ENCODE data around the gene SH3BP5.
"Not testable (repeated sequence)": the region's sequence is repeated elsewhere in the genome, so short reads cannot be mapped to it uniquely, and the experiment has no call there.

DNA sequence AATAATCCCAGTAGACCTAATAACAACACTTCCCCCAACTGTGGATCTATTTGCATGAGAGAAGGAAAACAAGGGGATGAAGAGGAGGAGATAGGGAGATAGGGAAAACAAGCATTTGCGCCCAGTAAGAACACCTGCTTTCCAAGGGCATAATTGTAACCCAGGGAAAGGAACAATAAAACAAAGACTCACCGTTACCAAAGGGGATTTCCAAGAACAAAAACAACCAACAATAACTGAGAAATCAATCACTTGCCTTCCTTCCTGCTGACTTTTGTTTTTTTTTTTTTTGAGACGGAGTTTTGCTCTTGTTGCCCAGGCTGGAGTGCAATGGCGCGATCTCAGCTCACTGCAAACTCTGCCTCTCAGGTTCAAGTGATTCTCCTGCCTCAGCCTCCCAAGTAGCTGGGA lies 24.3 kb upstream of the SH3BP5 start:
- TF ChIP-seq, protein P1, sequence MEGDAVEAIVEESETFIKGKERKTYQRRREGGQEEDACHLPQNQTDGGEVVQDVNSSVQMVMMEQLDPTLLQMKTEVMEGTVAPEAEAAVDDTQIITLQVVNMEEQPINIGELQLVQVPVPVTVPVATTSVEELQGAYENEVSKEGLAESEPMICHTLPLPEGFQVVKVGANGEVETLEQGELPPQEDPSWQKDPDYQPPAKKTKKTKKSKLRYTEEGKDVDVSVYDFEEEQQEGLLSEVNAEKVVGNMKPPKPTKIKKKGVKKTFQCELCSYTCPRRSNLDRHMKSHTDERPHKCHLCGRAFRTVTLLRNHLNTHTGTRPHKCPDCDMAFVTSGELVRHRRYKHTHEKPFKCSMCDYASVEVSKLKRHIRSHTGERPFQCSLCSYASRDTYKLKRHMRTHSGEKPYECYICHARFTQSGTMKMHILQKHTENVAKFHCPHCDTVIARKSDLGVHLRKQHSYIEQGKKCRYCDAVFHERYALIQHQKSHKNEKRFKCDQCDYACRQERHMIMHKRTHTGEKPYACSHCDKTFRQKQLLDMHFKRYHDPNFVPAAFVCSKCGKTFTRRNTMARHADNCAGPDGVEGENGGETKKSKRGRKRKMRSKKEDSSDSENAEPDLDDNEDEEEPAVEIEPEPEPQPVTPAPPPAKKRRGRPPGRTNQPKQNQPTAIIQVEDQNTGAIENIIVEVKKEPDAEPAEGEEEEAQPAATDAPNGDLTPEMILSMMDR (IDR thresholded peaks at IDR 0.05), result not testable (repeated sequence)
- TF ChIP-seq POLR2A, EP300 (IDR thresholded peaks at IDR 0.05): not testable (repeated sequence)
